Thoracic aorta (tissue), 2 donors: ENCODE measurements around the gene CDC23. TPM values are rescaled to one million over a fixed set of nuclear protein-coding genes. Genes with fewer than 3 reads are reported as not detected.

Experiments used
- ATAC-seq: fragments of 150-250 bp; one replicate; pipeline ENCODE4 v1.8.0; 2017; ENCODE audit warnings: low read depth; ENCODE audit not compliant: insufficient number of reproducible peaks, low FRiP score
- DNase-seq: peaks from one replicate; pipeline ENCODE4 v3.0.0-alpha.2; 2020; ENCODE audit warnings: low spot score
- H3K27ac ChIP-seq, 2 donors: fragments of 200-600 bp; sonication (generic); 1 replicate in 1 of 2; 2 replicates in 1 of 2; pipeline ENCODE4 v1.5.1; 2016; ENCODE audit warnings: mild to moderate bottlenecking in 2 of 2, moderate library complexity in 2 of 2
- H3K27me3 ChIP-seq: fragments of 200-600 bp; sonication (generic); replicated peaks from 2 replicates; pipeline ENCODE4 v1.6.0; 2016; ENCODE audit warnings: mild to moderate bottlenecking; ENCODE audit not compliant: insufficient read depth
- H3K36me3 ChIP-seq: fragments of 200-600 bp; sonication (generic); one replicate; pipeline ENCODE4 v1.5.1; 2016
- H3K4me1 ChIP-seq, 2 donors: fragments of 200-600 bp; sonication (generic); 1 replicate in 1 of 2; 2 replicates in 1 of 2; pipeline versions ENCODE4 v1.5.1 to v1.6.0; 2016; ENCODE audit warnings: low read depth in 2 of 2, mild to moderate bottlenecking in 1 of 2; ENCODE audit not compliant: control insufficient read depth in 1 of 2
- H3K4me3 ChIP-seq: fragments of 200-600 bp; sonication (generic); 2 replicates; pipeline ENCODE4 v1.5.1; 2016; ENCODE audit warnings: mild to moderate bottlenecking
- H3K9me3 ChIP-seq: fragments of 200-600 bp; sonication (generic); 2 replicates; pipeline ENCODE4 v1.5.1; 2016
- CTCF ChIP-seq: fragments of 200-600 bp; sonication (generic); IDR thresholded peaks from one replicate; pipeline ENCODE4 v1.5.1; 2019; ENCODE audit warnings: antibody characterized with exemption
- total RNA-seq, 2 donors: library from RNA; depleted of rRNA; stranded (reverse); fragments of >200 nt; gene quantifications; one replicate each; pipeline versions ENCODE4 v1.1.0 to v1.2.3, GENCODE V29; 2016

Gene CDC23
- total RNA-seq, 2 donors from 2014 or later = 13.5 to 17.7 TPM

- H3K36me3 ChIP-seq = no peaks in the 10 kb centered on the region
- no peak overlapping the region for H3K27ac ChIP-seq
- no peak for DNase-seq
- peaks cover 3% of the 10 kb centered on the region for H3K9me3 ChIP-seq
- ATAC-seq = no peak
- peaks cover 0 to 13% of the 10 kb centered on the region in 2 donors for H3K4me1 ChIP-seq
- no peak for TF ChIP-seq CTCF
- H3K27me3 ChIP-seq = no peaks in the 10 kb centered on the region
- no peak overlapping the region for H3K4me3 ChIP-seq
These were observed 17.1 kb upstream of the CDC23 start for GRCh38 chr5:138230261-138230660.

GRCh38 chr5:138229387-138229786 lies 16.3 kb upstream of the CDC23 start:
- Histone ChIP-seq H3K27me3 (no peaks in the 10 kb centered on the region), H3K9me3 (peaks cover 3% of the 10 kb centered on the region), H3K27ac (no peak overlapping the region), H3K4me3 (no peak overlapping the region), H3K36me3 (no peaks in the 10 kb centered on the region), H3K4me1 (peaks cover 0 to 13% of the 10 kb centered on the region in 2 donors)
- TF ChIP-seq CTCF = no peak
- no peak for ATAC-seq
- DNase-seq = no peak

GRCh38 chr5:138226910-138227309 lies 13.8 kb upstream of the CDC23 start:
- peaks cover 3% of the 10 kb centered on the region for H3K9me3 ChIP-seq
- no peak for TF ChIP-seq CTCF
- peaks cover 0 to 13% of the 10 kb centered on the region in 2 donors for H3K4me1 ChIP-seq
- H3K27ac ChIP-seq = no peak overlapping the region
- H3K36me3 ChIP-seq = no peaks in the 10 kb centered on the region
- no peaks in the 10 kb centered on the region for H3K27me3 ChIP-seq
- DNase-seq (no peak), ATAC-seq (no peak)
- H3K4me3 ChIP-seq = no peak overlapping the region

- Histone ChIP-seq H3K9me3 (peaks cover 3% of the 10 kb centered on the region), H3K4me1 (no peaks in the 10 kb centered on the region), H3K27ac (no peak overlapping the region), H3K27me3 (no peaks in the 10 kb centered on the region), H3K4me3 (no peak overlapping the region), H3K36me3 (no peaks in the 10 kb centered on the region)
- no peak for ATAC-seq
- TF ChIP-seq CTCF = no peak
- DNase-seq = no peak
These were observed 11.6 kb upstream of the CDC23 start for GRCh38 chr5:138224712-138225111.

GRCh38 chr5:138223532-138223931 lies 10.4 kb upstream of the CDC23 start:
- no peak overlapping the region for H3K27ac ChIP-seq
- H3K27me3 ChIP-seq = no peaks in the 10 kb centered on the region
- H3K36me3 ChIP-seq = no peaks in the 10 kb centered on the region
- peaks cover 3% of the 10 kb centered on the region for H3K9me3 ChIP-seq
- H3K4me1 ChIP-seq = no peaks in the 10 kb centered on the region
- DNase-seq (no peak), ATAC-seq (no peak)
- no peak for TF ChIP-seq CTCF
- no peak overlapping the region for H3K4me3 ChIP-seq
